OCI-M1 (cell line): Measurements from ENCODE around the gene OSBPL10.
"Not testable (repeated sequence)": the region's sequence is repeated elsewhere in the genome, so short reads cannot be mapped to it uniquely, and the experiment has no call there.

Experiments
- DNase-seq: peaks from one replicate; lab custom pipeline; 2025; lab: John Stamatoyannopoulos, UW

The OSBPL10 gene

GRCh38 chr3:31890742-31891469, 90.2 kb downstream of the OSBPL10 start:
- DNase-seq = no peak

- DNase-seq = no peak
Measured at GRCh38 chr3:31890007-31890406, 91.1 kb downstream of the OSBPL10 start.

GRCh38 chr3:31885235-31885634, 95.8 kb downstream of the OSBPL10 start:
- no peak for DNase-seq

- DNase-seq = no peak
Measured at GRCh38 chr3:31884251-31884650, 96.8 kb downstream of the OSBPL10 start.

GRCh38 chr3:31882895-31883294, 98.2 kb downstream of the OSBPL10 start:
- no peak for DNase-seq

- no peak for DNase-seq
Measured at GRCh38 chr3:31882431-31882830, 98.6 kb downstream of the OSBPL10 start.

GRCh38 chr3:31880482-31881078, 100.5 kb downstream of the OSBPL10 start:
- DNase-seq = no peak

GRCh38 chr3:31880020-31880419, 101.0 kb downstream of the OSBPL10 start:
- no peak for DNase-seq

- no peak for DNase-seq
Measured at GRCh38 chr3:31879365-31879764, 101.7 kb downstream of the OSBPL10 start.

- no peak for DNase-seq
Measured at GRCh38 chr3:31878231-31878838, 102.7 kb downstream of the OSBPL10 start.

GRCh38 chr3:31876331-31876730, 104.7 kb downstream of the OSBPL10 start:
- no peak for DNase-seq

- DNase-seq = no peak
Measured at GRCh38 chr3:31875437-31875836, 105.6 kb downstream of the OSBPL10 start.

- no peak for DNase-seq
Measured at GRCh38 chr3:31873254-31873820, 107.7 kb downstream of the OSBPL10 start.

GRCh38 chr3:31871939-31872507, 109.0 kb downstream of the OSBPL10 start:
- DNase-seq = no peak

- not testable (repeated sequence) for DNase-seq
Measured at GRCh38 chr3:31870111-31870510, 111.0 kb downstream of the OSBPL10 start.

GRCh38 chr3:31868236-31868635, 112.8 kb downstream of the OSBPL10 start:
- no peak for DNase-seq

- no peak for DNase-seq
Measured at GRCh38 chr3:31862666-31863279, 118.3 kb downstream of the OSBPL10 start.

- DNase-seq = no peak
Measured at GRCh38 chr3:31861826-31862225, 119.2 kb downstream of the OSBPL10 start.

GRCh38 chr3:31860642-31861041, 120.4 kb downstream of the OSBPL10 start:
- DNase-seq = not testable (repeated sequence)

GRCh38 chr3:31859245-31859644, 121.8 kb downstream of the OSBPL10 start:
- DNase-seq = no peak

GRCh38 chr3:31858439-31858838, 122.6 kb downstream of the OSBPL10 start:
- DNase-seq = no peak

GRCh38 chr3:31853580-31853979, 127.5 kb downstream of the OSBPL10 start:
- no peak for DNase-seq
